ENCODE data around the gene TGDS. TPM values are rescaled to one million over a fixed set of nuclear protein-coding genes. Genes with fewer than 3 reads are reported as not detected.
"Not testable (repeated sequence)": the region's sequence is repeated elsewhere in the genome, so short reads cannot be mapped to it uniquely, and the experiment has no call there.

Gene TGDS, protein sequence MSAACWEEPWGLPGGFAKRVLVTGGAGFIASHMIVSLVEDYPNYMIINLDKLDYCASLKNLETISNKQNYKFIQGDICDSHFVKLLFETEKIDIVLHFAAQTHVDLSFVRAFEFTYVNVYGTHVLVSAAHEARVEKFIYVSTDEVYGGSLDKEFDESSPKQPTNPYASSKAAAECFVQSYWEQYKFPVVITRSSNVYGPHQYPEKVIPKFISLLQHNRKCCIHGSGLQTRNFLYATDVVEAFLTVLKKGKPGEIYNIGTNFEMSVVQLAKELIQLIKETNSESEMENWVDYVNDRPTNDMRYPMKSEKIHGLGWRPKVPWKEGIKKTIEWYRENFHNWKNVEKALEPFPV
- 14.3 TPM for total RNA-seq
- long read RNA-seq, transcript TGDS-201 (12 exons, 1,905 nt): major isoform, 13 of 25 reads
- long read RNA-seq, partial matches to known transcripts: 6 of 25 reads
- long read RNA-seq, other reads (novel, unspliced or antisense): 6 of 25 reads

- peak; percentile 96 for DNase-seq (ENCODE audit: low spot score)
These were observed at the start of gene TGDS for GRCh38 chr13:94595950-94596574. TSS of gene TGDS (minus strand) at chr13:94596152. CDS start at chr13:94596136, 16 bp downstream.

DNA sequence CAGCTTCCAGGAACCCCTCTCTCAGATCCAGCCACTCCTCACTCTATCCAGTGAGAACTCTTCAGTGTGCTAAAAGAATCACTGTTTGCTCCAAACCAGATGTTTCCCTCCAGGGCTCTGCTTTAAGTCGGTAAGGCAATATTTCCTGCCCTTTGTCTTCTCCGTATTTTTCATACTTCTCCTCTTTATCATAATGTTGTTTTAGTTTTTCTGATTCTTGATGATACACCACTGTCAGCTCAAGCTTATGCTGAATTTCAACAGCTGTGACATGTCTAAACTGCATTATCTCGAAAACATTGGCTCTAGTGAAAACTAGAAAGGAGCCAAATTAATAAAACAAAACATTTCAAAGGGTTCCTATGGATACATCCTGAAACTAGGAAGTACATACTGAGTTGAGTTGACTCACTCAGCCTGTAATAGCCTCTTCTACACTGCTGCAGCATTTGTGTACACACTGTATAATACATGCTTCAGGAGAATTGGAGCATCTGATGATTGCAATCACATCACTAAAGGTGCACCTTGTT lies 45.5 kb upstream of the TGDS start:
- no peak for DNase-seq (ENCODE audit: low spot score)

GRCh38 chr13:94640721-94641120 lies 44.8 kb upstream of the TGDS start:
- DNase-seq (ENCODE audit: low spot score): no peak

GRCh38 chr13:94637677-94638076 lies 41.7 kb upstream of the TGDS start:
- DNase-seq (ENCODE audit: low spot score): not testable (repeated sequence)

DNA sequence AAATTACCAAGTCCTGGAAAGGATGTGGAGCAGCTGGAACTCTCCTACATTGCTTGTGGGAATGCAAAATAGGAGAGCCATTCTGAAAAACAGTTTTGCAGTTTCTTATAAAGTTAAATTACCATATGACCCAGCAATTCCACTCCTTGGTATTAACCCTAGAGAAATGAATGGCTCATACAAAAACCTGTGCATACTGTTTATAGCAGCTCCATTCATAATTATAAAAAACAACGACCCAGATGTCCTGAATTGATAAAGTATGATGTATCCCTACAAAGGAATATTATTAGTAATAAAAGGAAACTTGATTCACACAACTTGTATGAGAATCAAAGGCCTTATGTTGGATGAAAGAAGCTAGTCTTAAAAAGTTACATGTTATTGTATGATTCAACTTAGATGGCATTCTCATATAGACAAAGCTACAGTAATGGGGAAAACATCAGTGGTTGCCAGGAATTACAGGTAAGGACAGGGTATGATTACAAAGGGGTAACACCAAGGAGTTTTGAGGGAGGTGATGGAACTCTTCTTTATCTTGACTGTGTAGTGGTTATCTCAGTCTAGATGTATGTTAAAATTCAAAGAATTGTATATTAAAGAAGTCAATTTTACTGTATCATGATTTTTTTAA lies 41.1 kb upstream of the TGDS start:
- no peak for DNase-seq (ENCODE audit: low spot score)

- DNase-seq (ENCODE audit: low spot score): not testable (repeated sequence)
These were observed 40.1 kb upstream of the TGDS start for GRCh38 chr13:94636096-94636495.

- DNase-seq (ENCODE audit: low spot score): no peak
These were observed 36.5 kb upstream of the TGDS start for GRCh38 chr13:94632226-94632980.

DNA sequence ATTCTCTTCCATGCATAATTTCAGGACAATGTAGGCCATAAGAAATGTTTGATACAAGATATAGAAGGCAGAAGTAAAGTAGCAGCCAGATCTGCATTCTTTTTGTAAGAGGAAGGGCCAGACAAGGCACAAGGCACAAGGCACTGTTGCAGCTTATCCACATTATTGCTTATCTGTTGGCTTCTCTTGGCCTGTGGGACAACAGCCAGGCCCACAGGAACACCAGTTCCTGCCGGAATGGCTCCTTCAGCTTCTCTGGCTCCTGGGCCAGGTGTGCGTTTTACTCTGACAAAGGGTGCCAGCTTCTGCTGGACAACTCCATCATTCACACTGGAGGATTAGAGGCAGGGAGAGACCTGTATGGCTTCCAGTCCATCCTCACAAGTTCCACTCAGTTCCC lies 34.9 kb upstream of the TGDS start:
- DNase-seq (ENCODE audit: low spot score): no peak

- DNase-seq (ENCODE audit: low spot score): no peak
These were observed 27.4 kb upstream of the TGDS start for GRCh38 chr13:94623316-94623715.

DNA sequence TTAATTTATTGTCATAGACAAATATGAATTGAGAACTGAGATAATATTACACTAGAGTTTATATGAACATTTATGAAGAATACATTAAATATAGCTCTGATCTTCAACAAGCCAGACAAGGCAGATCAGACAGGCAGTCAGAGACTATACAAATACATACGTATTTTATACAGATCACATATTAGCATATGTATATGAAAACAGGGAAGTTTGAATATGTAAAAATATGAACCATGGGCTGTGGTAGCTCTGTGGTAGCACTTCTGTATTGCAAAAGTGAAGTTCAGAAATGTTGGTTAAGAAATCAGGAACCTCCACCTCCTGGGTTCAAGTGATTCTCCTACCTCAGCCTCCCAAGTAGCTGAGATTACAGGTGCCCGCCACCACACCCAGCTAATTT lies 26.4 kb upstream of the TGDS start:
- DNase-seq (ENCODE audit: low spot score): no peak

DNA sequence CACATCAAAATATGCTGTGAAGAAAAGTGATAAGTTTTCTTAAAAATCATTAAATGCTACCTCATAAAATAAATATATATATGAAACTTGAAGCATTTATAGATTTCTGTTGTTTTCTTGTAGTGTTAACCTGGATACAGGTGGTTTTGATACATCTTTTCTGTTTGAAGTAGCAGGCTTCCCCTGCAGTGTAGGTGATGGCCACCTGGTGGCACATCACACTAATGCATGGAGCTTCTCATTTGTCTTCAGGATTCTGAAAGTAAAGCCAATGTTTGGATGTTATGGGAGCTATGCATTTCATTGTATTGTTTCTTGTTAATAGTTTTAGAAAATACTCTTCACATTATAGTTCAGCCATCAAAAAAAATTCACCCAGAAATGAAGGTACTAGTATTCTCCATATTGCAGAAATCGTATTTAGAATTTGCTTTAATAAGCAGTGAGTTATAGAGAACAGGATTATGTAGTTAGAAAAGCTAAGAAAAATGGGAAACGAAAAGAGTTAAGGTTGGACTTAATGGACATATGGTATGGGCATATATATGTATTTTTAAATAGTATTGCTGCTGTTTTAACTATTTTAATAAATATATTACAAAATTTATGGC lies 24.4 kb upstream of the TGDS start:
- no peak for DNase-seq (ENCODE audit: low spot score)

DNA sequence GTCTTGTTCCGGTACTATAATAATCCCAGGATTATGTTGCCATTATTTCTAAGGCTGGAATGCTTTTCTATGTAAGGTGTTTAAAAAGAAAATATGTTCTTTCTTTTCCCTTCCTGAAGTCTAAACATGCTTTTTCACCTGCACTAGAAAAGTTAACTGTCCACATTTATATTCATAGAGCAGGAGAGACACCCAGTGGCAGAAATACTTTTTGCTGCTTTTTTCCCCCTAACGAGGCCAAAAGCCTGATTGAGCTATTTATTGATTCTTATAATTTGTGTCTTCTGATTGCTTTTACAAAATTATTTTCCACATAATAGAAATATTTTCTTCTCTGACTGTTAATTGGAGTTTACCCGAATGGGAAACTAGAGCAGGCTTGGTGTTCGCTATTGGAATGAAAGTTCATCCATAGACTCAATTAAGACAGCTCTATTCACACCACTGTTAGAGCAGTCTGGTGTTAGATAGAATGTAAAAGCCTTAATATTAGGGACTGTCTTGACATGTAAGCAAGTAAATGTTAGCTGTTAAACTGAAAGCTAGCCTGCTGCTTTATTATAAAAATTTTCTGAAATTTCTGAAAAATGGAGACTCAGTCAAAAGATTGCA lies 21.5 kb upstream of the TGDS start:
- no peak for DNase-seq (ENCODE audit: low spot score)

- no peak for DNase-seq (ENCODE audit: low spot score)
These were observed 17.1 kb upstream of the TGDS start for GRCh38 chr13:94613051-94613450.

GRCh38 chr13:94612050-94612449 lies 16.1 kb upstream of the TGDS start:
- no peak for DNase-seq (ENCODE audit: low spot score)

- DNase-seq (ENCODE audit: low spot score): no peak
These were observed 14.5 kb upstream of the TGDS start for GRCh38 chr13:94610475-94610874.

DNA sequence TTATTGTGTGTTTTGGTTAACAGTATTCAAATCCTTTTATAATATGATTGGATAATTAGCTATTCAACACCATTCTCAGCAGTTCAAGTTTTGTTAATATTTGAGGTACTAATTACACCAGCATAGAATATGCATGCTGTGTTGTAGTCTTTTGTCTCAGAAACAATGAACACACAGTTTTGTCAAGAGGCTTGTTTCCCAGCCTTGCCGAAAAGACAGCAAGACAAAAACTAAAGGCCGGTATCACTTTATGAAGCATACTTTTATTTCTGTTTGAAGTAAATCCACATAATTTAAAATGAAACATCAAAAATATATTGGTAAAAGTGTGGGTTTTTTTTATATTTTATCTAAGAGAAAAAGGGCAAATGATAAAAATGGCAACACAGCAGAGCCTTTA lies 13.2 kb upstream of the TGDS start:
- no peak for DNase-seq (ENCODE audit: low spot score)

- no peak for DNase-seq (ENCODE audit: low spot score)
These were observed 12.6 kb upstream of the TGDS start for GRCh38 chr13:94608586-94608985.

DNA sequence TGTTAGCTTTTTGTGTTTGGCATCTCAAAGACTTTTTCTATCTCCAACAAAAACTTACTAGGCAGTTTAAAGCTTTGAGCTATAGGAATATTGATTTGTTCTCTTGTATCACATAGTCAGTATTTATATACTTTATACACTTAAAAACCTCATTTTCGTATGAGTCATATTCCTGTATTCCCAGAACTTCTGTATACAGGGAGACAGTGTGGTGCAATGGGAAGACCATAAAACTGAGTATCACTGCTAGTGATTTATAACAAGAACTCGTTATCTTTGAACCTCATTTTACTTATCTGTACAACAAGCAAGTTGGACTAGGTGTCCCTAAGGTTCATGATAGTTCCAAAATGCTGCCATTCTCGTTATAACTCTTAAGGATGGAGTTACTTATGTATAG lies 12.0 kb upstream of the TGDS start:
- no peak for DNase-seq (ENCODE audit: low spot score)

- DNase-seq (ENCODE audit: low spot score): no peak
These were observed 11.1 kb upstream of the TGDS start for GRCh38 chr13:94607056-94607455.

- no peak for DNase-seq (ENCODE audit: low spot score)
These were observed 6.5 kb upstream of the TGDS start for GRCh38 chr13:94602467-94602866.

Measured in mesenteric fat pad (tissue), 1 donor.